HepG2 (cell line): ENCODE measurements around the gene TMED6. TPM values are rescaled to one million over a fixed set of nuclear protein-coding genes. Genes with fewer than 3 reads are reported as not detected.

Source experiments
- ATF1 ChIP-seq: IDR thresholded peaks from 2 replicates; pipeline ENCODE4 v1.6.1; 2016; ENCODE audit warnings: mild to moderate bottlenecking, control low read depth
- BCL6 ChIP-seq: IDR thresholded peaks from 2 replicates; pipeline ENCODE4 v1.6.1; 2016; ENCODE audit warnings: missing genetic modification reagents, missing compliant biosample characterization
- CEBPB ChIP-seq: IDR thresholded peaks from 2 replicates; pipeline ENCODE4 v1.6.1; 2011; ENCODE audit warnings: low read depth, low read length, improper control_type of control experiment, borderline replicate concordance
- ESRRA ChIP-seq: sonication (generic); formaldehyde crosslinking; IDR thresholded peaks from 2 replicates; pipeline ENCODE4 v1.5.1; 2020; ENCODE audit warnings: mild to moderate bottlenecking, low read depth, missing genetic modification reagents
- FOXA1 ChIP-seq, 2 experiments: fragments of 450-650 bp in 1 of 2; sonication (generic) in 1 of 2; formaldehyde crosslinking in 1 of 2; IDR thresholded peaks; 2 replicates each; pipeline versions ENCODE4 v1.4.0 to v1.6.1; 2016 to 2020; ENCODE audit warnings: missing genetic modification reagents in 1 of 2
- FOXM1 ChIP-seq: sonication (generic); formaldehyde crosslinking; IDR thresholded peaks from 2 replicates; pipeline ENCODE4 v1.5.0; 2020; ENCODE audit warnings: missing genetic modification reagents
- GMEB2 ChIP-seq: IDR thresholded peaks from 2 replicates; pipeline ENCODE4 v1.6.1; 2016; ENCODE audit warnings: missing biosample characterization, missing genetic modification reagents, low read depth
- NFE2L2 ChIP-seq: fragments of 150-350 bp; IDR thresholded peaks from 2 replicates; pipeline ENCODE4 v1.6.1; 2014; ENCODE audit warnings: low read length
- NR2F2 ChIP-seq: IDR thresholded peaks from 2 replicates; pipeline ENCODE4 v1.6.1; 2012; ENCODE audit warnings: low read depth, inconsistent platforms, borderline replicate concordance
- RELA ChIP-seq: sonication (generic); formaldehyde crosslinking; IDR thresholded peaks from 2 replicates; pipeline ENCODE4 v1.4.0; 2020; ENCODE audit warnings: missing genetic modification reagents
- ZBTB46 ChIP-seq: sonication (generic); formaldehyde crosslinking; IDR thresholded peaks from 2 replicates; pipeline ENCODE4 v1.4.0; 2020; ENCODE audit warnings: mild to moderate bottlenecking, missing genetic modification reagents, borderline replicate concordance
- ZEB1 ChIP-seq: IDR thresholded peaks from 2 replicates; pipeline ENCODE4 v1.6.1; 2012; ENCODE audit warnings: mild to moderate bottlenecking, low read depth, inconsistent platforms; ENCODE audit not compliant: insufficient replicate concordance
- ZNF253 ChIP-seq: sonication (generic); formaldehyde crosslinking; IDR thresholded peaks from 2 replicates; pipeline ENCODE4 v1.8.0; 2022; ENCODE audit warnings: mild to moderate bottlenecking, missing genetic modification reagents, borderline replicate concordance
- ZNF670 ChIP-seq: sonication (generic); formaldehyde crosslinking; IDR thresholded peaks from 2 replicates; pipeline ENCODE4 v1.8.0; 2022; ENCODE audit warnings: mild to moderate bottlenecking, missing genetic modification reagents, borderline replicate concordance
- polyA plus RNA-seq, 8 experiments: library from polyadenylated mRNA; depleted of rRNA in 3 of 8; stranded (reverse) in 7 of 8; unstranded in 1 of 8; fragments of >200 nt; fragmentation: Illumina TruSeq in 4 of 8; extraction: Trizol in 4 of 8; gene quantifications; 2 replicates each; pipeline versions ENCODE4 v1.2.1 to v1.2.3, GENCODE V29; 2011 to 2016; ENCODE audit warnings: low read depth in 4 of 8, missing spikeins in 1 of 8, mixed read lengths in 1 of 8; ENCODE audit not compliant: insufficient read depth in 1 of 8
- total RNA-seq, 5 experiments: library from RNA; depleted of rRNA; stranded (reverse); fragments of >200 nt; fragmentation: Illumina TruSeq; extraction: Trizol; gene quantifications; 2 replicates each; pipeline ENCODE4 v1.2.3, GENCODE V29; 2016; ENCODE audit warnings: low read depth in 1 of 5
- TF ChIP-seq, protein P1 (sequence below): IDR thresholded peaks from 2 replicates; pipeline ENCODE4 v1.4.0; 2020; ENCODE audit warnings: mild to moderate bottlenecking, missing genetic modification reagents
- TF ChIP-seq, protein P2 (sequence below), 2 experiments: sonication (generic) in 1 of 2; formaldehyde crosslinking in 1 of 2; IDR thresholded peaks; 2 replicates each; pipeline versions ENCODE4 v1.4.0 to v1.6.1; 2016 to 2020; ENCODE audit warnings: borderline replicate concordance in 1 of 2, low read depth in 1 of 2, mild to moderate bottlenecking in 1 of 2, missing genetic modification reagents in 1 of 2

Gene TMED6
- total and polyA plus RNA-seq, 2 of the 13 experiments (the other 11 are each of a cell fraction or from before 2014, with no cell fraction given), result 9.8 to 14.4 TPM

DNA sequence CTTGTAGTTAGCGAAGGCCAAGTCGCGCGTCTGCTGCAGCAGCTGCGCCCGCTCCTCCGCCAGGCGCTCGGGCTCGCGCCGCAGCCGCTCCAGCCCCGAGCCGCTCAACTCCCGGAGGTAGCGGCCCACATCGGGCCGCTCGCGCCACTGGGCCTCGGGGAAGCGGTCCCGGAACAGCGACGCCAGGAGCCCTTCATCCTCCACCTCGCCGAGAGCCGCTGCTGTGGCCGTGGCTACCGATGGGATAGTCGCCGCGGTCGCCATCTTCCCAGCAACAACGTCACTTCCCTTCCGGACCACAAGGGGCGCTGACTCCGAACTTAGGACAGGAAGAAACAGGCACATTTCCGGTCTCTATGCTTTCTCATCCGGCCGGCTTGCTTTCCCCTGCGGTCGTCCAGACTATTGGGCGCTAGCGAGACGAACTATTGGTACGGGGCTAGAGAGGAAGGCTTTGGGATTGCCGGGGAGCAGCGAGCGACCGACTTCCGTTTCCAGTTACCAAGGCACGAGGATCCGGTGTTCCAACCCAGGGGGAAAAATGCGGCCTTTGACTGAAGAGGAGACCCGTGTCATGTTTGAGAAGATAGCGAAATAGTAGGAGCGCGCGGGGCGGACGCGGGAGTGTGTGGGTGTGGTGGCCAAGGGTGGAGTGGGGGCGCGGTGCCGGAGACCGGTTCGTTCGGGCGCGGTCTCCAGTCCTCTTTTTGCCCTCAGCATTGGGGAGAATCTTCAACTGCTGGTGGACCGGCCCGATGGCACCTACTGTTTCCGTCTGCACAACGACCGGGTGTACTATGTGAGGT lies 12.1 kb downstream of the TMED6 start, which contains the start of the genes COG8 and NIP7 (continued):
- TF ChIP-seq ZNF670 (CRISPR knock-in tag) (peak; percentile 85), FOXA1 (IDR thresholded peaks at IDR 0.05) (no peak), FOXA1 (CRISPR knock-in tag; IDR thresholded peaks at IDR 0.05) (no peak), ZNF253 (no peak), ATF1 (peak; percentile 87), ZBTB46 (CRISPR knock-in tag) (no peak), CEBPB (no peak), GMEB2 (peak; percentile 31; the same call in 1 of the 2 replicates), NR2F2 (no peak), ZEB1 (no peak), FOXM1 (CRISPR knock-in tag) (no peak), NFE2L2 (no peak), RELA (CRISPR knock-in tag) (peak; percentile 56; the same call in 1 of the 2 replicates), ESRRA (no peak), BCL6 (CRISPR knock-in tag) (peak; percentile 44)
- TF ChIP-seq, protein P1, sequence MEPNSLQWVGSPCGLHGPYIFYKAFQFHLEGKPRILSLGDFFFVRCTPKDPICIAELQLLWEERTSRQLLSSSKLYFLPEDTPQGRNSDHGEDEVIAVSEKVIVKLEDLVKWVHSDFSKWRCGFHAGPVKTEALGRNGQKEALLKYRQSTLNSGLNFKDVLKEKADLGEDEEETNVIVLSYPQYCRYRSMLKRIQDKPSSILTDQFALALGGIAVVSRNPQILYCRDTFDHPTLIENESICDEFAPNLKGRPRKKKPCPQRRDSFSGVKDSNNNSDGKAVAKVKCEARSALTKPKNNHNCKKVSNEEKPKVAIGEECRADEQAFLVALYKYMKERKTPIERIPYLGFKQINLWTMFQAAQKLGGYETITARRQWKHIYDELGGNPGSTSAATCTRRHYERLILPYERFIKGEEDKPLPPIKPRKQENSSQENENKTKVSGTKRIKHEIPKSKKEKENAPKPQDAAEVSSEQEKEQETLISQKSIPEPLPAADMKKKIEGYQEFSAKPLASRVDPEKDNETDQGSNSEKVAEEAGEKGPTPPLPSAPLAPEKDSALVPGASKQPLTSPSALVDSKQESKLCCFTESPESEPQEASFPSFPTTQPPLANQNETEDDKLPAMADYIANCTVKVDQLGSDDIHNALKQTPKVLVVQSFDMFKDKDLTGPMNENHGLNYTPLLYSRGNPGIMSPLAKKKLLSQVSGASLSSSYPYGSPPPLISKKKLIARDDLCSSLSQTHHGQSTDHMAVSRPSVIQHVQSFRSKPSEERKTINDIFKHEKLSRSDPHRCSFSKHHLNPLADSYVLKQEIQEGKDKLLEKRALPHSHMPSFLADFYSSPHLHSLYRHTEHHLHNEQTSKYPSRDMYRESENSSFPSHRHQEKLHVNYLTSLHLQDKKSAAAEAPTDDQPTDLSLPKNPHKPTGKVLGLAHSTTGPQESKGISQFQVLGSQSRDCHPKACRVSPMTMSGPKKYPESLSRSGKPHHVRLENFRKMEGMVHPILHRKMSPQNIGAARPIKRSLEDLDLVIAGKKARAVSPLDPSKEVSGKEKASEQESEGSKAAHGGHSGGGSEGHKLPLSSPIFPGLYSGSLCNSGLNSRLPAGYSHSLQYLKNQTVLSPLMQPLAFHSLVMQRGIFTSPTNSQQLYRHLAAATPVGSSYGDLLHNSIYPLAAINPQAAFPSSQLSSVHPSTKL (CRISPR knock-in tag), result peak; percentile 70; the same call in 1 of the 2 replicates
- TF ChIP-seq, protein P2, sequence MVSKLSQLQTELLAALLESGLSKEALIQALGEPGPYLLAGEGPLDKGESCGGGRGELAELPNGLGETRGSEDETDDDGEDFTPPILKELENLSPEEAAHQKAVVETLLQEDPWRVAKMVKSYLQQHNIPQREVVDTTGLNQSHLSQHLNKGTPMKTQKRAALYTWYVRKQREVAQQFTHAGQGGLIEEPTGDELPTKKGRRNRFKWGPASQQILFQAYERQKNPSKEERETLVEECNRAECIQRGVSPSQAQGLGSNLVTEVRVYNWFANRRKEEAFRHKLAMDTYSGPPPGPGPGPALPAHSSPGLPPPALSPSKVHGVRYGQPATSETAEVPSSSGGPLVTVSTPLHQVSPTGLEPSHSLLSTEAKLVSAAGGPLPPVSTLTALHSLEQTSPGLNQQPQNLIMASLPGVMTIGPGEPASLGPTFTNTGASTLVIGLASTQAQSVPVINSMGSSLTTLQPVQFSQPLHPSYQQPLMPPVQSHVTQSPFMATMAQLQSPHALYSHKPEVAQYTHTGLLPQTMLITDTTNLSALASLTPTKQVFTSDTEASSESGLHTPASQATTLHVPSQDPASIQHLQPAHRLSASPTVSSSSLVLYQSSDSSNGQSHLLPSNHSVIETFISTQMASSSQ (IDR thresholded peaks at IDR 0.05; ENCODE audit: low read depth), result 0 out of 2 replicates have a peak, but pooled peaks have one; percentile 21
- TF ChIP-seq, protein P2 (CRISPR knock-in tag; IDR thresholded peaks at IDR 0.05; ENCODE audit: borderline replicate concordance), result peak; percentile 62; the same call in 1 of the 2 replicates
